Tibial nerve (tissue), 4 donors: ENCODE results near the gene IER5. TPM values are rescaled to one million over a fixed set of nuclear protein-coding genes. Genes with fewer than 3 reads are reported as not detected.
A peak's percentile ranks its signal among the peaks of the same experiment; 100 is the strongest.

ENCODE experiments used
- DNase-seq, 2 donors: peaks; one replicate each; pipeline ENCODE4 v3.0.0-alpha.2; 2019; ENCODE audit warnings: low spot score in 2 of 2
- H3K27ac ChIP-seq, 4 donors: fragments of 200-600 bp; sonication (generic) in 3 of 4; one replicate each; pipeline ENCODE4 v1.5.1; 2017 to 2019; ENCODE audit warnings: mild to moderate bottlenecking in 1 of 4
- H3K27me3 ChIP-seq, 2 donors: fragments of 200-600 bp; sonication (generic) in 1 of 2; one replicate each; pipeline versions ENCODE4 v1.5.1 to v1.6.0; 2017 to 2019
- H3K36me3 ChIP-seq, 3 donors: fragments of 200-600 bp; sonication (generic); one replicate each; pipeline ENCODE4 v1.5.1; 2018 to 2019
- H3K4me1 ChIP-seq, 4 donors: fragments of 200-600 bp; sonication (generic) in 3 of 4; one replicate each; pipeline ENCODE4 v1.5.1; 2017 to 2019
- H3K4me3 ChIP-seq, 4 donors: fragments of 200-600 bp; sonication (generic) in 3 of 4; one replicate each; pipeline ENCODE4 v1.5.1; 2017 to 2019; ENCODE audit warnings: mild to moderate bottlenecking in 1 of 4, moderate library complexity in 1 of 4
- H3K9me3 ChIP-seq, 4 donors: fragments of 200-600 bp; sonication (generic) in 3 of 4; one replicate each; pipeline ENCODE4 v1.5.1; 2017 to 2019
- CTCF ChIP-seq, 5 experiments: fragments of 200-600 bp in 3 of 5; fragments of 450-650 bp in 2 of 5; sonication (generic) in 3 of 5; IDR thresholded peaks; one replicate each; pipeline ENCODE4 v1.5.1; 2016 to 2019; ENCODE audit warnings: antibody characterized with exemption in 5 of 5, mild to moderate bottlenecking in 3 of 5, moderate library complexity in 2 of 5
- EP300 ChIP-seq, 2 donors: sonication (generic); formaldehyde crosslinking; IDR thresholded peaks; one replicate each; pipeline ENCODE4 v1.6.1; 2017; ENCODE audit warnings: antibody characterized with exemption in 2 of 2, mild to moderate bottlenecking in 1 of 2
- POLR2A ChIP-seq, 2 donors: fragments of 450-650 bp; IDR thresholded peaks; one replicate each; pipeline ENCODE4 v1.6.1; 2017; ENCODE audit warnings: antibody characterized with exemption in 2 of 2, mild to moderate bottlenecking in 2 of 2, moderate library complexity in 2 of 2
- WGBS, 2 donors: methylation state at CpG; one replicate each; pipeline ENCODE4 v1.1.5; 2018; 5-methylcytosine and 5-hydroxymethylcytosine counted together
- total RNA-seq, 4 donors: library from RNA; depleted of rRNA; stranded (reverse); fragments of >200 nt; gene quantifications; one replicate each; pipeline ENCODE4 v1.1.0, GENCODE V29; 2016

The IER5 gene
- total RNA-seq, 4 donors from 2014 or later: 8.1 to 16.3 (median 13.1) TPM

- Histone ChIP-seq H3K36me3 (no peaks in the 10 kb centered on the region), H3K9me3 (no peaks in the 10 kb centered on the region), H3K4me3 (no peak overlapping the region), H3K27ac (no peak overlapping the region), H3K4me1 (peaks cover 0 to 20% (median 14%) of the 10 kb centered on the region in 4 donors), H3K27me3 (no peaks in the 10 kb centered on the region)
- no peak for DNase-seq
- 0% methylated on average over 1 to 2 of the region's 2 CpGs for WGBS, 2 donors
- no peak for TF ChIP-seq EP300 (IDR thresholded peaks at IDR 0.05)
These were observed 35.8 kb downstream of the IER5 start for GRCh38 chr1:181124291-181124751.

- DNase-seq: no peak
- H3K4me3 ChIP-seq: no peak overlapping the region
- TF ChIP-seq EP300 (IDR thresholded peaks at IDR 0.05) (no peak), POLR2A (IDR thresholded peaks at IDR 0.05) (no peak), CTCF (IDR thresholded peaks at IDR 0.05) (no peak)
- no peak overlapping the region for H3K27ac ChIP-seq
- H3K4me1 ChIP-seq: peaks cover 0 to 35% (median 19%) of the 10 kb centered on the region in 4 donors
- H3K9me3 ChIP-seq: no peaks in the 10 kb centered on the region
- no peaks in the 10 kb centered on the region for H3K36me3 ChIP-seq
- H3K27me3 ChIP-seq: no peaks in the 10 kb centered on the region
- WGBS, 2 donors: 68 to 87% methylated on average over 4 of the region's 4 CpGs
These were observed 37.8 kb downstream of the IER5 start for GRCh38 chr1:181126289-181126688.

- Histone ChIP-seq H3K27ac (no peak overlapping the region), H3K4me1 (peaks cover 0 to 35% (median 19%) of the 10 kb centered on the region in 4 donors), H3K4me3 (no peak overlapping the region), H3K36me3 (no peaks in the 10 kb centered on the region), H3K9me3 (no peaks in the 10 kb centered on the region), H3K27me3 (no peaks in the 10 kb centered on the region)
- TF ChIP-seq CTCF (IDR thresholded peaks at IDR 0.05) (no peak), POLR2A (IDR thresholded peaks at IDR 0.05) (no peak), EP300 (IDR thresholded peaks at IDR 0.05) (no peak)
- WGBS, 2 donors: 49 to 52% methylated on average over 9 of the region's 10 CpGs
- no peak for DNase-seq
These were observed 38.5 kb downstream of the IER5 start for GRCh38 chr1:181126871-181127587.

GRCh38 chr1:181127898-181128453, 39.5 kb downstream of the IER5 start:
- H3K4me3 ChIP-seq: no peak overlapping the region
- DNase-seq: no peak
- WGBS, 2 donors: 82 to 97% methylated on average over 5 of the region's 5 CpGs
- H3K36me3 ChIP-seq: no peaks in the 10 kb centered on the region
- no peaks in the 10 kb centered on the region for H3K9me3 ChIP-seq
- no peaks in the 10 kb centered on the region for H3K27me3 ChIP-seq
- peaks cover 0 to 35% (median 19%) of the 10 kb centered on the region in 4 donors for H3K4me1 ChIP-seq
- H3K27ac ChIP-seq: peak overlapping the region in 2 of 4 donors; percentile 64 to 73
- no peak for TF ChIP-seq POLR2A (IDR thresholded peaks at IDR 0.05)
- no peak for TF ChIP-seq CTCF (IDR thresholded peaks at IDR 0.05)
- TF ChIP-seq EP300 (IDR thresholded peaks at IDR 0.05): no peak

- Histone ChIP-seq H3K36me3 (no peaks in the 10 kb centered on the region), H3K4me3 (no peak overlapping the region), H3K4me1 (peaks cover 0 to 36% (median 19%) of the 10 kb centered on the region in 4 donors), H3K27me3 (no peaks in the 10 kb centered on the region), H3K27ac (peak overlapping the region in 3 of 4 donors; percentile 12 to 73 (median 64)), H3K9me3 (no peaks in the 10 kb centered on the region)
- DNase-seq: no peak
- TF ChIP-seq CTCF (IDR thresholded peaks at IDR 0.05) (no peak), POLR2A (IDR thresholded peaks at IDR 0.05) (no peak), EP300 (IDR thresholded peaks at IDR 0.05) (peak in 1 of 2 donors; percentile 46)
- 42 to 46% methylated on average over 13 to 17 of the region's 19 CpGs for WGBS, 2 donors
These were observed 40.3 kb downstream of the IER5 start for GRCh38 chr1:181128592-181129497.
